ENCODE measurements around the gene CLIP1.

CLIP1 gene

DNA sequence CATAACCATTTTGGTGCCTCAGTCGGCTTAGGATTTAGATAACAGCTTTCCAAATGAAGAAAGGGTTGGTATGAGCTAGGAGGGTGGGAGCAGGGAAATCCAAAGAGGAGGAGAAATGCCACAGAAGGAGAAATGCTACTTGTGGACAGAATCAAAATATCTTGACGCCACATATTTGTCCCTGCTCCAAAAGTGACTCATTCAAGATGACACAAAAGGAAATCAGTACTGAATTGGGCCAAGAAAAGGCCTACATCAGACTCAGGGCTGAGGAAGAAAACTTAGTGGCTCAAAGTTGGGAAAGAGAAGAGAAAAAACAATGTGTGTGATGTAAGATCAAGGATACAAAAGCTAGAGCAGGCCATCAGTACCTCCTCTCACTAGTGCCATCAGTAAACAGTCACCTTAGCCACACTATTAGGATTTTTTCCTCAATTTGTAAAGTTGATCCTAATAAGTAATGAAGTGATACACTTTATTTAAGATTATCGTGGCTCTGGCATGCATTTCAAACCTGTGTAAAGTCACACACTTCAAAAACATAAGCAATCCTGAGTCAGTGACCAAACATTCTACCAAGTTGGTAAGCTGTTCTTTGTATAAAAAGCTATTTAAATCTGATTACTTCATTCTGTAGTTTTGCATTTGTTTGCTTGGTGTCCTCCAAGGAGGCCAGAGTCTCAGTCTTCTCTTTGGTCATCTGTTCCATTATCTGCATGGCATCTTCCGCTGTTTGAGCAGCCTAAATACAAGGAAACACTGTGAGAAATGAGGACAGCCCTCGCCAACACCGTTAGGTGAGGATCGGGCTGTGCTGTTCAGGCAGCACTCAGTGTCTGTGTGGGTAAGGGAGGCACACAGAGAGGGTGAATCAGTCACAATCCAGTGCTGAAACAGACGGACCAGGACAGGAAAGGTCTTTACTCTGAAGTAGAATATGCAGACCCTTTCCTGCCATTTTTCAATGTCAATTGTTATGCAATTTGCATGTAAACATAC, 103.6 kb downstream of the CLIP1 start:
- TF ChIP-seq, protein P1, sequence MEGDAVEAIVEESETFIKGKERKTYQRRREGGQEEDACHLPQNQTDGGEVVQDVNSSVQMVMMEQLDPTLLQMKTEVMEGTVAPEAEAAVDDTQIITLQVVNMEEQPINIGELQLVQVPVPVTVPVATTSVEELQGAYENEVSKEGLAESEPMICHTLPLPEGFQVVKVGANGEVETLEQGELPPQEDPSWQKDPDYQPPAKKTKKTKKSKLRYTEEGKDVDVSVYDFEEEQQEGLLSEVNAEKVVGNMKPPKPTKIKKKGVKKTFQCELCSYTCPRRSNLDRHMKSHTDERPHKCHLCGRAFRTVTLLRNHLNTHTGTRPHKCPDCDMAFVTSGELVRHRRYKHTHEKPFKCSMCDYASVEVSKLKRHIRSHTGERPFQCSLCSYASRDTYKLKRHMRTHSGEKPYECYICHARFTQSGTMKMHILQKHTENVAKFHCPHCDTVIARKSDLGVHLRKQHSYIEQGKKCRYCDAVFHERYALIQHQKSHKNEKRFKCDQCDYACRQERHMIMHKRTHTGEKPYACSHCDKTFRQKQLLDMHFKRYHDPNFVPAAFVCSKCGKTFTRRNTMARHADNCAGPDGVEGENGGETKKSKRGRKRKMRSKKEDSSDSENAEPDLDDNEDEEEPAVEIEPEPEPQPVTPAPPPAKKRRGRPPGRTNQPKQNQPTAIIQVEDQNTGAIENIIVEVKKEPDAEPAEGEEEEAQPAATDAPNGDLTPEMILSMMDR (conservative IDR thresholded peaks at IDR 0.05; ENCODE audit: control insufficient read depth, insufficient read depth, low read depth, low read length), result no peak
- no peak overlapping the region for H3K4me3 ChIP-seq (ENCODE audit: control insufficient read depth, low read depth, low read length)
- peak; percentile 92 for DNase-seq (ENCODE audit: low read depth)

DNA sequence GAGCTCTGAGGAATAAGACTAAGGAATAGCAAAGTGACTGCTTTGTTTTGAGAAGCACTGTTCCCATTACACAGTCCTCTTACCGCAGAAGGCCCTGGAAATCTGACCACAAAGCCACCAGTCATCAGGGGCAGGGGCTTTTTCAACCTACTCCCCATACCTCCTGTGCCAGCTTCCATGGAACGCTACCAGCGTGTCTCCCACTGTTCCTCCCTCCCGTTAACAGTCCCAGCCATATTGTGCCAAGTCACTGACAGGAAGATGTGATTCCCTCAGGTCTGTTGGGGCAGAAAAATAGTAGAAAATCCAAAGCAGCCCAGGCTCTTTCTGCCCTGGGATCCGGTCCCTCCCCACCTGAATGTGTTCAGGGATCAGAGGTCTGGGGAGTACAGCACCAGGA, 109.5 kb downstream of the CLIP1 start:
- TF ChIP-seq, protein P1 (conservative IDR thresholded peaks at IDR 0.05; ENCODE audit: control insufficient read depth, insufficient read depth, low read depth, low read length), result no peak
- DNase-seq (ENCODE audit: low read depth), result no peak
- no peak overlapping the region for H3K4me3 ChIP-seq (ENCODE audit: control insufficient read depth, low read depth, low read length)

DNA sequence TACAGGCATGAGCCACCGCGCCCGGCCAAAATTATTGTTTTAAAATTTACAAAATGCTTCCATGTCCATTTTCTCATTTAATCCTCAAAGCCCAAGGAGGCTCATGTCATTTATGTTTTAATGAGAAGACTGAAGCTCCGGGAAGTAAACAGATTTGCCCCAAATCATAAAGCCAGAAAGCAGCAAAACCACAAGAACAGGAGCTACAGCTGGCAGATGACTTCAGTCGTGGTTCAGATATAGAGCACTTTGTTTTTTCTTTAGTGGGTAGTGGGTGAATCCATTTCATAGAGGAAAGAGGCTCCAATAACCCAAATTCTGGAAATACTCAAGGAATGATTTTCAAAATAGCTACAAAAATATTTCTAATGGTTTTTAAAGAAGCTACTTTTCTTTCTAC, 110.8 kb downstream of the CLIP1 start:
- DNase-seq (ENCODE audit: low read depth), result no peak
- TF ChIP-seq, protein P1 (conservative IDR thresholded peaks at IDR 0.05; ENCODE audit: control insufficient read depth, insufficient read depth, low read depth, low read length), result no peak
- no peak overlapping the region for H3K4me3 ChIP-seq (ENCODE audit: control insufficient read depth, low read depth, low read length)

DNA sequence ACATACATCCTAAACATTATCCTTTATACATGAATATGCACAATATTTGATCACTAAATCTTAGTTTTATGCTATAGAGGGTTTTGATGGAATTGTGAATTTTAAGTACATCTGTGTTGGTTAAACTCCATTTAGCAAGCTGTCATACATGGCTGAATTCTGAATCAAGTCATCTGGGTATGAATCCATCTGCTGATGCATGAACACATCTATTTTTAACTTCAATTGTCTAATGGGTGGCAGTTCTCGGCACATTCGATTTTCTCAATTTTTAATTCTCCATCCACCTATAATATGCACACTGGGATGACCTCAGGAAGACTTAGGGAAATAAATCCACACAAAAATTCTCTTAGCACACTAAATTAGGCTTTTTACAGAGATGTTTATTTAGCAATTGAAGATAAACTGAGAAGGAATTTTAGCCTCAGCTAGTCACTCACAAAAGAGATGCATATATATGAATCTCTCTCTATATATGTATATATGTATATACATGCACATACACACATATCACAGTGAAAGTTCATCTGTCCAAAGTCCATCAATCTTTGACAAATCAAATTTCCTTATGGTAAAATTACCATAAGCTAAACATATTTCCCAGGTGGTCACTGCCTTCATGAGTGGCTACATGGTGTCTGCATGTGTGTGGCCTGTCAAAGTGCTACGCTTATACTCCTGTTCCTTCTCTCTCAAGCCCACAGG, 111.7 kb downstream of the CLIP1 start:
- no peak for DNase-seq (ENCODE audit: low read depth)
- TF ChIP-seq, protein P1 (conservative IDR thresholded peaks at IDR 0.05; ENCODE audit: control insufficient read depth, insufficient read depth, low read depth, low read length), result no peak
- no peak overlapping the region for H3K4me3 ChIP-seq (ENCODE audit: control insufficient read depth, low read depth, low read length)

DNA sequence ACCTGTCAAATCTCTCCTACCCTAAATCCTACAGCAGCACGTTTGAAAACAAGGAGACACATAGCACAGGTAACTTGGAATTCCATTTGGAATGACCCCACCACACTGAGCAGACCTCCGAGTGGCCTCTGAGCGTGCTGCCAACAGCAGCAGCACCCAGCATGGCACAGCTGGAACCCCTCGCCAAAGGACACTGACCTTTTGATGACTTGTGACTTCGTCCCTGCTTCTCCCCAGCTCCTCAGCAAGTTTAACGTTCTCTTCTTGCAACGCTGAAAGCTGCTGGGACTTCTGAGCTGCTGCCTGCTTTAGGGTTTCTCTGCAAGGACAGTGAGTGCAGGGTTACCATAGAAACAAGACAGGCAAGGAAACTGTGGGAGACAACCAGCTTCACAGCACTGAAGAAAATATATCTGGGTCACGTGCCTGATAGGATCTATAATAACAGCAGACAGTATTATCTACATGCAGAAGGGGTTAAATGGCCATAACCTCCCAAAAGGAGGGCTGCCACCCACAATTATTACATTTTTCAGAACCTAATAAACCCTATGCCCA, 112.8 kb downstream of the CLIP1 start:
- TF ChIP-seq, protein P1 (conservative IDR thresholded peaks at IDR 0.05; ENCODE audit: control insufficient read depth, insufficient read depth, low read depth, low read length), result no peak
- H3K4me3 ChIP-seq (ENCODE audit: control insufficient read depth, low read depth, low read length), result no peak overlapping the region
- DNase-seq (ENCODE audit: low read depth), result no peak

DNA sequence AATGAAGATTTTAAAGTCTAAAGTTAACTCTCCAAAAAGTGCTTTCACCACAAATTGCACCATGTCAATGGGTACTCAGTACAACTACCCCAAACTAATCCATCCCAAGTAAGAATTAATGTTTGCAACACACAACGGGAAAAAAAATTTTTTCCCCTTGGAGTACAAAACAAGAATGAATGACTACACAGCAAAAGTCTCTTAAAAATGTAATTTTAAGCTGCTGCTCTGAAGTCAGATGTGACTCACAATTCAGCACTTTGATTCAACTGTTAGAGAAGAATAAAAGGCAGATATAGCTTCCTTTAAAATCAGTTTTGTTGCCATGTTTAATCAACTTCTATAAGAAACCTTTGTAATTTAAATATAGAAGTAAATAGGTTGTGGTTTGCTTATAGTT, 113.7 kb downstream of the CLIP1 start:
- peak; percentile 6 for DNase-seq (ENCODE audit: low read depth)
- TF ChIP-seq, protein P1 (conservative IDR thresholded peaks at IDR 0.05; ENCODE audit: control insufficient read depth, insufficient read depth, low read depth, low read length), result no peak
- H3K4me3 ChIP-seq (ENCODE audit: control insufficient read depth, low read depth, low read length), result no peak overlapping the region
